Neuronal stem cell (in vitro differentiated cells): Measurements from ENCODE around the gene HEXD.

Experiments
- DNase-seq: peaks from one replicate; pipeline ENCODE4 v3.0.0-alpha.2; 2013; ENCODE audit warnings: low spot score
- H2AFZ ChIP-seq: one replicate; pipeline ENCODE4 v1.6.1; 2013; ENCODE audit warnings: mild to moderate bottlenecking, low read length, inconsistent platforms
- H2AK5ac ChIP-seq: 2 replicates; pipeline ENCODE4 v1.6.1; 2013; ENCODE audit warnings: low read depth, mild to moderate bottlenecking, inconsistent platforms, low read length, moderate library complexity, mixed read lengths
- H2BK120ac ChIP-seq: 2 replicates; pipeline ENCODE4 v1.6.1; 2013; ENCODE audit warnings: low read depth, mild to moderate bottlenecking, inconsistent platforms, low read length, moderate library complexity, mixed read lengths
- H2BK12ac ChIP-seq: one replicate; pipeline ENCODE4 v1.6.1; 2013; ENCODE audit warnings: low read length, inconsistent platforms
- H2BK15ac ChIP-seq: 2 replicates; pipeline ENCODE4 v1.6.1; 2013; ENCODE audit warnings: mild to moderate bottlenecking, low read length, inconsistent platforms, mixed read lengths
- H2BK5ac ChIP-seq: one replicate; pipeline ENCODE4 v1.6.1; 2013; ENCODE audit warnings: inconsistent platforms, mild to moderate bottlenecking, low read length, moderate library complexity
- H3K14ac ChIP-seq: one replicate; pipeline ENCODE4 v1.6.1; 2013; ENCODE audit warnings: low read length, inconsistent platforms
- H3K18ac ChIP-seq: 2 replicates; pipeline ENCODE4 v1.6.1; 2013; ENCODE audit warnings: low read length, inconsistent platforms
- H3K23ac ChIP-seq: 2 replicates; pipeline ENCODE4 v1.6.1; 2013; ENCODE audit warnings: low read depth, mild to moderate bottlenecking, mixed read lengths, low read length, inconsistent platforms; ENCODE audit not compliant: poor library complexity
- H3K27ac ChIP-seq: replicated peaks from 3 replicates; pipeline ENCODE4 v1.5.1; 2013; ENCODE audit warnings: low read length, inconsistent platforms
- H3K27me3 ChIP-seq, 3 experiments: 2 replicates each; pipeline ENCODE4 v1.6.1; 2013; ENCODE audit warnings: low read length in 3 of 3, mild to moderate bottlenecking in 2 of 3, inconsistent platforms in 1 of 3, low read depth in 1 of 3, mixed read lengths in 1 of 3, moderate library complexity in 1 of 3; ENCODE audit not compliant: control insufficient read depth in 3 of 3, insufficient read depth in 3 of 3
- H3K36me3 ChIP-seq, 2 donors: replicated peaks in 1 of 2; 2 replicates each; pipeline ENCODE4 v1.6.1; 2013; ENCODE audit warnings: low read length in 2 of 2; ENCODE audit not compliant: control insufficient read depth in 2 of 2, insufficient read depth in 2 of 2
- H3K4ac ChIP-seq: 2 replicates; pipeline ENCODE4 v1.6.1; 2013; ENCODE audit warnings: inconsistent platforms, mild to moderate bottlenecking, low read length, moderate library complexity
- H3K4me1 ChIP-seq, 2 donors: 1 replicate in 1 of 2; 2 replicates in 1 of 2; pipeline ENCODE4 v1.6.1; 2013; ENCODE audit warnings: low read length in 2 of 2, low read depth in 1 of 2; ENCODE audit not compliant: control insufficient read depth in 2 of 2, insufficient read depth in 1 of 2
- H3K4me2 ChIP-seq: one replicate; pipeline ENCODE4 v1.6.1; 2013; ENCODE audit warnings: mild to moderate bottlenecking, low read length, inconsistent platforms; ENCODE audit not compliant: insufficient read depth, poor library complexity, severe bottlenecking
- H3K4me3 ChIP-seq, 2 donors: 2 replicates each; pipeline ENCODE4 v1.5.1; 2013; ENCODE audit warnings: low read length in 2 of 2, mild to moderate bottlenecking in 2 of 2, inconsistent platforms in 1 of 2, moderate library complexity in 1 of 2
- H3K79me1 ChIP-seq: one replicate; pipeline ENCODE4 v1.6.1; 2013; ENCODE audit warnings: low read depth, mild to moderate bottlenecking, inconsistent platforms, low read length, moderate library complexity
- H3K9ac ChIP-seq: one replicate; pipeline ENCODE4 v1.6.1; 2013; ENCODE audit warnings: mild to moderate bottlenecking, low read depth, low read length, inconsistent platforms; ENCODE audit not compliant: poor library complexity
- H3K9me3 ChIP-seq, 2 donors: replicated peaks in 1 of 2; 2 replicates each; pipeline versions ENCODE3 to v1.6.1; 2013; ENCODE audit warnings: low read length in 2 of 2, mild to moderate bottlenecking in 2 of 2, inconsistent platforms in 1 of 2, low read depth in 1 of 2, mixed read lengths in 1 of 2, moderate library complexity in 1 of 2; ENCODE audit not compliant: control insufficient read depth in 2 of 2, insufficient read depth in 1 of 2
- H4K8ac ChIP-seq: one replicate; pipeline ENCODE4 v1.6.1; 2013; ENCODE audit warnings: low read depth, mild to moderate bottlenecking, inconsistent platforms, low read length, moderate library complexity
- H4K91ac ChIP-seq: one replicate; pipeline ENCODE4 v1.6.1; 2013; ENCODE audit warnings: low read length, low read depth, mild to moderate bottlenecking, inconsistent platforms; ENCODE audit not compliant: poor library complexity
- WGBS, 2 donors: extraction: QIAGEN DNeasy Blood & Tissue Kit; methylation state at CpG; one replicate each; pipeline ENCODE4 v1.1.7; 2013; ENCODE audit warnings: missing lambda C conversion rate in 2 of 2, mixed read lengths in 1 of 2; ENCODE audit not compliant: insufficient read length in 2 of 2, insufficient replicate concordance in 1 of 2; ENCODE audit errors: extremely low coverage in 2 of 2; 5-methylcytosine and 5-hydroxymethylcytosine counted together

HEXD gene

GRCh38 chr17:82408288-82408937 lies 9.7 kb upstream of the HEXD start:
- H4K8ac ChIP-seq, result no peak overlapping the region
- H2AFZ ChIP-seq, result no peak overlapping the region
- no peak overlapping the region for H3K18ac ChIP-seq
- H2BK12ac ChIP-seq, result no peak overlapping the region
- H3K14ac ChIP-seq, result no peak overlapping the region
- H3K23ac ChIP-seq, result peak overlapping the region; percentile 80
- H2BK15ac ChIP-seq, result no peak overlapping the region
- H3K4ac ChIP-seq, result no peak overlapping the region
- no peak for DNase-seq
- no peaks in the 10 kb centered on the region for H3K4me1 ChIP-seq
- H3K27ac ChIP-seq, result no peak overlapping the region
- peak overlapping the region; percentile 87 for H2BK5ac ChIP-seq
- no peak overlapping the region for H3K9ac ChIP-seq
- no peak overlapping the region for H3K4me2 ChIP-seq
- peaks cover 16 to 30% of the 10 kb centered on the region in 2 donors for H3K36me3 ChIP-seq
- no peak overlapping the region for H3K4me3 ChIP-seq
- WGBS, 2 donors, result no CpG with 5 or more reads among the region's 15 CpGs
- peaks cover 9% of the 10 kb centered on the region for H3K79me1 ChIP-seq
- no peak overlapping the region for H2AK5ac ChIP-seq
- no peaks in the 10 kb centered on the region for H3K27me3 ChIP-seq
- no peak overlapping the region for H2BK120ac ChIP-seq
- H4K91ac ChIP-seq, result no peak overlapping the region
- no peaks in the 10 kb centered on the region for H3K9me3 ChIP-seq

- Histone ChIP-seq H3K27me3 (peaks cover 0 to under 1% (median 0%) of the 10 kb centered on the region in 3 experiments), H3K4ac (peak overlapping the region; percentile 27), H3K36me3 (peaks cover 12 to 28% of the 10 kb centered on the region in 2 donors), H4K8ac (peak overlapping the region; percentile 17), H3K23ac (peak overlapping the region; percentile 80), H3K9me3 (no peaks in the 10 kb centered on the region), H3K79me1 (peaks cover 9% of the 10 kb centered on the region), H2AFZ (no peak overlapping the region), H3K9ac (peak overlapping the region; percentile 44), H2BK5ac (peak overlapping the region; percentile 87), H2BK15ac (no peak overlapping the region), H4K91ac (no peak overlapping the region), H2BK120ac (no peak overlapping the region), H3K27ac (no peak overlapping the region), H2AK5ac (no peak overlapping the region), H2BK12ac (no peak overlapping the region), H3K4me1 (no peaks in the 10 kb centered on the region), H3K4me2 (no peak overlapping the region), H3K4me3 (no peak overlapping the region), H3K14ac (no peak overlapping the region), H3K18ac (no peak overlapping the region)
- no peak for DNase-seq
- no CpG with 5 or more reads among the region's 21 CpGs for WGBS, 2 donors
Measured at GRCh38 chr17:82408938-82409318, 9.2 kb upstream of the HEXD start.

- H3K9ac ChIP-seq, result no peak overlapping the region
- H3K27ac ChIP-seq, result no peak overlapping the region
- H2BK15ac ChIP-seq, result no peak overlapping the region
- no peak overlapping the region for H4K91ac ChIP-seq
- H3K4ac ChIP-seq, result no peak overlapping the region
- no CpG with 5 or more reads among the region's 14 CpGs for WGBS, 2 donors
- H3K4me2 ChIP-seq, result no peak overlapping the region
- H2AFZ ChIP-seq, result no peak overlapping the region
- peaks cover 7% of the 10 kb centered on the region for H3K79me1 ChIP-seq
- H3K14ac ChIP-seq, result no peak overlapping the region
- no peaks in the 10 kb centered on the region for H3K9me3 ChIP-seq
- no peak overlapping the region for H3K18ac ChIP-seq
- peaks cover 0 to 2% (median 0%) of the 10 kb centered on the region in 3 experiments for H3K27me3 ChIP-seq
- H2AK5ac ChIP-seq, result no peak overlapping the region
- H4K8ac ChIP-seq, result no peak overlapping the region
- no peak overlapping the region for H2BK120ac ChIP-seq
- no peaks in the 10 kb centered on the region for H3K4me1 ChIP-seq
- H2BK12ac ChIP-seq, result no peak overlapping the region
- peaks cover 7 to 23% of the 10 kb centered on the region in 2 donors for H3K36me3 ChIP-seq
- no peak overlapping the region for H3K23ac ChIP-seq
- DNase-seq, result no peak
- H2BK5ac ChIP-seq, result no peak overlapping the region
- no peak overlapping the region for H3K4me3 ChIP-seq
Measured at GRCh38 chr17:82410014-82410716, 8.0 kb upstream of the HEXD start.

- no peak overlapping the region for H2BK5ac ChIP-seq
- no peak overlapping the region for H4K8ac ChIP-seq
- no peak overlapping the region for H3K9ac ChIP-seq
- H3K14ac ChIP-seq, result no peak overlapping the region
- no peak overlapping the region for H3K4me2 ChIP-seq
- no peak overlapping the region for H2BK12ac ChIP-seq
- no peak overlapping the region for H4K91ac ChIP-seq
- no peak overlapping the region for H2BK120ac ChIP-seq
- H3K18ac ChIP-seq, result no peak overlapping the region
- peaks cover 0 to 2% (median 0%) of the 10 kb centered on the region in 3 experiments for H3K27me3 ChIP-seq
- no peak overlapping the region for H2AK5ac ChIP-seq
- peaks cover 3 to 17% of the 10 kb centered on the region in 2 donors for H3K36me3 ChIP-seq
- no peak for DNase-seq
- no CpG with 5 or more reads among the region's 24 CpGs for WGBS, 2 donors
- H3K4ac ChIP-seq, result no peak overlapping the region
- no peaks in the 10 kb centered on the region for H3K4me1 ChIP-seq
- H3K79me1 ChIP-seq, result peaks cover 7% of the 10 kb centered on the region
- no peak overlapping the region for H2BK15ac ChIP-seq
- no peaks in the 10 kb centered on the region for H3K9me3 ChIP-seq
- H3K27ac ChIP-seq, result no peak overlapping the region
- H2AFZ ChIP-seq, result no peak overlapping the region
- H3K23ac ChIP-seq, result peak overlapping the region; percentile 10
- H3K4me3 ChIP-seq, result peak overlapping the region in 1 of 2 donors; percentile 57
Measured at GRCh38 chr17:82411396-82412053, 6.6 kb upstream of the HEXD start.
